SK-N-SH (cell line): ENCODE results near the gene TIAM2. TPM values are rescaled to one million over a fixed set of nuclear protein-coding genes. Genes with fewer than 3 reads are reported as not detected.

Experiments
- CTCF ChIA-PET: fragments of 300-600, 350-600 bp; formaldehyde crosslinking; extraction: SDS; loops from one replicate; lab custom pipeline; 2021; lab: Yijun Ruan, JAX
- POLR2A ChIA-PET: fragments of 350-600 bp; sonication (Branson Sonifier 250); formaldehyde crosslinking; extraction: SDS; loops from one replicate; lab custom pipeline; 2020; ENCODE audit warnings: antibody characterized with exemption, inconsistent platforms; lab: Yijun Ruan, JAX
- DNase-seq: peaks from one replicate; pipeline ENCODE4 v3.0.0; 2012
- H2AFZ ChIP-seq: fragments of 200-600 bp; sonication (generic); 2 replicates; pipeline ENCODE4 v1.8.1; 2016; ENCODE audit warnings: antibody characterized with exemption, mild to moderate bottlenecking, low read depth
- H3F3A ChIP-seq: fragments of 200-600 bp; sonication (generic); replicated peaks from 2 replicates; pipeline ENCODE3; 2016; ENCODE audit warnings: antibody characterized with exemption, mild to moderate bottlenecking; ENCODE audit not compliant: insufficient read depth
- H3K27ac ChIP-seq, 2 experiments: fragments of 200-500 bp in 1 of 2; fragments of 200-600 bp in 1 of 2; sonication (Bioruptor generic) in 1 of 2; sonication (generic), shearing (Covaris generic) in 1 of 2; 2 replicates each; pipeline versions ENCODE4 v1.5.1 to v1.6.1; 2014 to 2016; ENCODE audit warnings: low read depth in 2 of 2, inconsistent platforms in 1 of 2, low read length in 1 of 2, mild to moderate bottlenecking in 1 of 2, mixed read lengths in 1 of 2
- H3K27me3 ChIP-seq: fragments of 200-600 bp; sonication (generic), shearing (Covaris generic); 2 replicates; pipeline ENCODE4 v1.6.1; 2016; ENCODE audit warnings: mixed run types; ENCODE audit not compliant: insufficient read depth
- H3K36me3 ChIP-seq, 2 experiments: fragments of 200-500 bp in 1 of 2; fragments of 200-600 bp in 1 of 2; sonication (Bioruptor generic) in 1 of 2; sonication (generic) in 1 of 2; replicated peaks in 1 of 2; 2 replicates each; pipeline versions ENCODE3 to v1.5.1; 2014 to 2016; ENCODE audit warnings: low read length in 1 of 2, mild to moderate bottlenecking in 1 of 2; ENCODE audit not compliant: insufficient read depth in 2 of 2, control insufficient read depth in 1 of 2
- H3K4me1 ChIP-seq, 2 experiments: fragments of 200-500 bp in 1 of 2; fragments of 200-600 bp in 1 of 2; sonication (Bioruptor generic) in 1 of 2; sonication (generic), shearing (Covaris generic) in 1 of 2; 2 replicates each; pipeline versions ENCODE4 v1.5.1 to v1.6.1; 2014 to 2016; ENCODE audit warnings: low read depth in 1 of 2, low read length in 1 of 2, mixed run types in 1 of 2; ENCODE audit not compliant: insufficient read depth in 2 of 2, control insufficient read depth in 1 of 2
- H3K4me2 ChIP-seq: fragments of 200-600 bp; sonication (generic), shearing (Covaris generic); 2 replicates; pipeline ENCODE4 v1.6.1; 2017; ENCODE audit warnings: mixed run types
- H3K4me3 ChIP-seq, 2 experiments: fragments of 200-500 bp in 1 of 2; fragments of 200-600 bp in 1 of 2; sonication (Bioruptor generic) in 1 of 2; sonication (generic), shearing (Covaris generic) in 1 of 2; 2 replicates each; pipeline versions ENCODE4 v1.5.1 to v1.8.1; 2014 to 2016; ENCODE audit warnings: low read depth in 2 of 2, inconsistent platforms in 1 of 2, low read length in 1 of 2, mild to moderate bottlenecking in 1 of 2, mixed read lengths in 1 of 2, moderate library complexity in 1 of 2
- H3K79me2 ChIP-seq: fragments of 200-600 bp; sonication (generic); 2 replicates; pipeline ENCODE4 v1.8.1; 2017; ENCODE audit warnings: mild to moderate bottlenecking; ENCODE audit not compliant: insufficient read depth
- H3K9ac ChIP-seq: fragments of 200-600 bp; sonication (generic); 2 replicates; pipeline ENCODE4 v1.6.1; 2017; ENCODE audit warnings: mixed run types
- H3K9me2 ChIP-seq: fragments of 200-600 bp; sonication (generic); 2 replicates; pipeline ENCODE4 v1.6.1; 2017; ENCODE audit warnings: mixed run types
- H3K9me3 ChIP-seq: fragments of 200-600 bp; sonication (generic); 2 replicates; pipeline ENCODE4 v1.6.1; 2017; ENCODE audit warnings: mixed run types, mild to moderate bottlenecking, moderate library complexity
- H4K20me1 ChIP-seq: fragments of 200-600 bp; sonication (generic); 2 replicates; pipeline ENCODE4 v1.6.1; 2017; ENCODE audit warnings: mild to moderate bottlenecking, mixed run types; ENCODE audit not compliant: insufficient read depth
- CHD2 ChIP-seq: fragments of 150-350 bp; IDR thresholded peaks from 2 replicates; pipeline ENCODE4 v1.6.1; 2018; ENCODE audit warnings: low read length; ENCODE audit not compliant: partially characterized antibody
- CTCF ChIP-seq: fragments of 200-600 bp; sonication (generic); IDR thresholded peaks from 2 replicates; pipeline ENCODE4 v1.6.1; 2017; ENCODE audit warnings: antibody characterized with exemption, mild to moderate bottlenecking, moderate library complexity
- ELF1 ChIP-seq: IDR thresholded peaks from 2 replicates; pipeline ENCODE4 v1.4.0; 2012
- EP300 ChIP-seq, 2 experiments: IDR thresholded peaks; 2 replicates each; pipeline versions ENCODE4 v1.4.0 to v1.6.1; 2012; ENCODE audit warnings: borderline replicate concordance in 1 of 2, low read depth in 1 of 2, low read length in 1 of 2
- EZH2phosphoT487 ChIP-seq: fragments of 200-600 bp; sonication (generic); IDR thresholded peaks from 2 replicates; pipeline ENCODE4 v1.6.1; 2017; ENCODE audit warnings: low read depth, mixed run types, mild to moderate bottlenecking, antibody characterized with exemption, moderate library complexity, borderline replicate concordance
- FOXJ3 ChIP-seq: sonication (generic); formaldehyde crosslinking; IDR thresholded peaks from 2 replicates; pipeline ENCODE4 v1.5.1; 2020; ENCODE audit warnings: mild to moderate bottlenecking, missing genetic modification reagents
- IRF3 ChIP-seq: fragments of 150-350 bp; IDR thresholded peaks from 2 replicates; pipeline ENCODE4 v1.6.1; 2016; ENCODE audit warnings: mild to moderate bottlenecking, low read depth, low read length
- MXI1 ChIP-seq: IDR thresholded peaks from 2 replicates; pipeline ENCODE4 v1.6.1; 2012; ENCODE audit warnings: mild to moderate bottlenecking, low read depth, low read length, improper control_type of control experiment
- NRF1 ChIP-seq: IDR thresholded peaks from 2 replicates; pipeline ENCODE4 v1.6.1; 2012; ENCODE audit warnings: low read depth, mild to moderate bottlenecking, low read length
- RCOR1 ChIP-seq: fragments of 150-350 bp; IDR thresholded peaks from 2 replicates; pipeline ENCODE4 v1.6.1; 2017; ENCODE audit warnings: antibody characterized with exemption, low read length
- RXRA ChIP-seq: IDR thresholded peaks from 2 replicates; pipeline ENCODE4 v1.4.0; 2012; ENCODE audit warnings: low read depth, mild to moderate bottlenecking, borderline replicate concordance
- SMC3 ChIP-seq: IDR thresholded peaks from 2 replicates; pipeline ENCODE4 v1.6.1; 2012; ENCODE audit warnings: low read depth, low read length, improper control_type of control experiment
- TAF1 ChIP-seq: IDR thresholded peaks from 2 replicates; pipeline ENCODE4 v1.6.1; 2012; ENCODE audit warnings: low read depth, mild to moderate bottlenecking, low read length, moderate library complexity, borderline replicate concordance
- TCF12 ChIP-seq: IDR thresholded peaks from 2 replicates; pipeline ENCODE4 v1.4.0; 2012
- USF2 ChIP-seq: fragments of 150-350 bp; IDR thresholded peaks from 2 replicates; pipeline ENCODE4 v1.6.1; 2017; ENCODE audit warnings: antibody characterized with exemption, low read length, low read depth, borderline replicate concordance
- ZBTB33 ChIP-seq: IDR thresholded peaks from 2 replicates; pipeline ENCODE4 v1.4.0; 2012; ENCODE audit warnings: low read depth, borderline replicate concordance
- WGBS: methylation state at CpG from one replicate; pipeline ENCODE4 v1.1.6; 2017; ENCODE audit warnings: low lambda C conversion rate; 5-methylcytosine and 5-hydroxymethylcytosine counted together
- polyA plus RNA-seq, 3 experiments: library from polyadenylated mRNA; depleted of rRNA; stranded (reverse); fragments of >200 nt; gene quantifications; 2 replicates each; pipeline ENCODE4 v1.2.3, GENCODE V29; 2012
- TF ChIP-seq, protein P1 (sequence below): IDR thresholded peaks from 2 replicates; pipeline ENCODE4 v1.4.0; 2012; ENCODE audit warnings: low read depth
- TF ChIP-seq, protein P2 (sequence below): IDR thresholded peaks from 2 replicates; pipeline ENCODE4; 2012

Gene TIAM2
- polyA plus RNA-seq, 1 of the 3 experiments (the other 2 are of a cell fraction) = 13.6 TPM

- H3K4me3 ChIP-seq = no peak overlapping the region
- H3K4me1 ChIP-seq = peaks cover 0 to 6% of the 10 kb centered on the region in 2 experiments; a peak in 1 of 4 replicates
- H3F3A ChIP-seq = no peaks in the 10 kb centered on the region
- no peak overlapping the region for H3K27ac ChIP-seq
- no peaks in the 10 kb centered on the region for H4K20me1 ChIP-seq
- 96% methylated on average over 5 of the region's 23 CpGs for WGBS
- no peaks in the 10 kb centered on the region for H3K36me3 ChIP-seq
- no peak for DNase-seq
- TF ChIP-seq RCOR1 (no peak), TCF12 (no peak), RXRA (no peak), EZH2phosphoT487 (no peak), ELF1 (no peak), CTCF (no peak), CHD2 (no peak), EP300 (IDR thresholded peaks at IDR 0.05; ENCODE audit: borderline replicate concordance in 1 of 2, low read depth in 1 of 2, low read length in 1 of 2) (no peak), USF2 (no peak), IRF3 (no peak), TAF1 (no peak), FOXJ3 (CRISPR knock-in tag) (no peak), SMC3 (no peak), NRF1 (no peak), ZBTB33 (no peak), MXI1 (no peak)
- TF ChIP-seq, protein P1, sequence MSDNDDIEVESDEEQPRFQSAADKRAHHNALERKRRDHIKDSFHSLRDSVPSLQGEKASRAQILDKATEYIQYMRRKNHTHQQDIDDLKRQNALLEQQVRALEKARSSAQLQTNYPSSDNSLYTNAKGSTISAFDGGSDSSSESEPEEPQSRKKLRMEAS = no peak
- TF ChIP-seq, protein P2, sequence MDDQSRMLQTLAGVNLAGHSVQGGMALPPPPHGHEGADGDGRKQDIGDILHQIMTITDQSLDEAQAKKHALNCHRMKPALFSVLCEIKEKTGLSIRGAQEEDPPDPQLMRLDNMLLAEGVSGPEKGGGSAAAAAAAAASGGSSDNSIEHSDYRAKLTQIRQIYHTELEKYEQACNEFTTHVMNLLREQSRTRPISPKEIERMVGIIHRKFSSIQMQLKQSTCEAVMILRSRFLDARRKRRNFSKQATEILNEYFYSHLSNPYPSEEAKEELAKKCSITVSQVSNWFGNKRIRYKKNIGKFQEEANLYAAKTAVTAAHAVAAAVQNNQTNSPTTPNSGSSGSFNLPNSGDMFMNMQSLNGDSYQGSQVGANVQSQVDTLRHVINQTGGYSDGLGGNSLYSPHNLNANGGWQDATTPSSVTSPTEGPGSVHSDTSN = no peak
- no peak overlapping the region for H3K4me2 ChIP-seq
- H2AFZ ChIP-seq = no peak overlapping the region
- no peaks in the 10 kb centered on the region for H3K79me2 ChIP-seq
- CTCF ChIA-PET = interaction anchor here (1.0 to 1.1 kb wide), 2 partner anchors 34 to 35 kb away, joined by 3 read pairs; no protein-coding TSS in a partner anchor
- H3K27me3 ChIP-seq = no peaks in the 10 kb centered on the region
- H3K9ac ChIP-seq = no peak overlapping the region
- no peaks in the 10 kb centered on the region for H3K9me3 ChIP-seq
- H3K9me2 ChIP-seq = no peaks in the 10 kb centered on the region
- POLR2A ChIA-PET = no interaction called here
Measured at GRCh38 chr6:155213611-155214372, 218.7 kb downstream of the TIAM2 start.
